Epithelial cell of esophagus (primary cell): Measurements from ENCODE around the gene TPCN1.

Experiments
- DNase-seq: peaks from one replicate; pipeline ENCODE4 v3.0.0; 2010; ENCODE audit warnings: low read depth
- H3K4me3 ChIP-seq: 2 replicates; pipeline ENCODE4 v1.5.1; 2011; ENCODE audit warnings: mild to moderate bottlenecking, low read length, control low read depth
- TF ChIP-seq, protein P1 (sequence below): IDR thresholded peaks from 2 replicates; pipeline ENCODE4 v1.5.1; 2011; ENCODE audit warnings: low read depth, mild to moderate bottlenecking, low read length, control low read depth, inconsistent platforms; ENCODE audit not compliant: insufficient read depth; ENCODE audit errors: missing control alignments

Gene TPCN1

GRCh38 chr12:113316155-113316554, 94.9 kb downstream of the TPCN1 start:
- TF ChIP-seq, protein P1, sequence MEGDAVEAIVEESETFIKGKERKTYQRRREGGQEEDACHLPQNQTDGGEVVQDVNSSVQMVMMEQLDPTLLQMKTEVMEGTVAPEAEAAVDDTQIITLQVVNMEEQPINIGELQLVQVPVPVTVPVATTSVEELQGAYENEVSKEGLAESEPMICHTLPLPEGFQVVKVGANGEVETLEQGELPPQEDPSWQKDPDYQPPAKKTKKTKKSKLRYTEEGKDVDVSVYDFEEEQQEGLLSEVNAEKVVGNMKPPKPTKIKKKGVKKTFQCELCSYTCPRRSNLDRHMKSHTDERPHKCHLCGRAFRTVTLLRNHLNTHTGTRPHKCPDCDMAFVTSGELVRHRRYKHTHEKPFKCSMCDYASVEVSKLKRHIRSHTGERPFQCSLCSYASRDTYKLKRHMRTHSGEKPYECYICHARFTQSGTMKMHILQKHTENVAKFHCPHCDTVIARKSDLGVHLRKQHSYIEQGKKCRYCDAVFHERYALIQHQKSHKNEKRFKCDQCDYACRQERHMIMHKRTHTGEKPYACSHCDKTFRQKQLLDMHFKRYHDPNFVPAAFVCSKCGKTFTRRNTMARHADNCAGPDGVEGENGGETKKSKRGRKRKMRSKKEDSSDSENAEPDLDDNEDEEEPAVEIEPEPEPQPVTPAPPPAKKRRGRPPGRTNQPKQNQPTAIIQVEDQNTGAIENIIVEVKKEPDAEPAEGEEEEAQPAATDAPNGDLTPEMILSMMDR, result no peak
- DNase-seq, result no peak
- no peak overlapping the region for H3K4me3 ChIP-seq

GRCh38 chr12:113317122-113317521, 95.9 kb downstream of the TPCN1 start:
- DNase-seq, result no peak
- TF ChIP-seq, protein P1, result no peak
- H3K4me3 ChIP-seq, result no peak overlapping the region

GRCh38 chr12:113318046-113318656, 96.9 kb downstream of the TPCN1 start:
- H3K4me3 ChIP-seq, result no peak overlapping the region
- no peak for DNase-seq
- TF ChIP-seq, protein P1, result no peak

- no peak for DNase-seq
- TF ChIP-seq, protein P1, result no peak
- H3K4me3 ChIP-seq, result no peak overlapping the region
Observed at GRCh38 chr12:113318900-113319628, 97.8 kb downstream of the TPCN1 start.

DNA sequence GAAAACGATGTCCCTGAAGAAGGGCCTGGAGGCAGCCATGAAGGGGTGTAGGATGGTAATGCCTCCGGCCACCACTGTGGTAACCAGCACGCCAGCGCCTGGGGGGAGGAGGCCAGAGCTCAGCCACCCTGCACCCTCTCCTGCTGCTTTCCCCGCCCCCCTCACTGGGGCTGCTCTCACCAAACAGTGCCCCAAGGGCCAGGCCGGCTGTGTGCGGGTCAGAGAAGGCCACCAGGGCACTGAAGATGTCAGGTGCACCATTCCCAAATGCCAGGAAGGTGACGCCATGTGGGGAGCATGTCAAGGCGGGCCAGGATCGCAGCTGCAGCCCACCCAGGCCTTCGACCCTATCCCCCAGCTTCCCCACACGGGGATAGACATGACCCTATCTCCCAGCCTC, 99.1 kb downstream of the TPCN1 start:
- no peak overlapping the region for H3K4me3 ChIP-seq
- no peak for DNase-seq
- TF ChIP-seq, protein P1, result no peak

GRCh38 chr12:113322343-113322742, 101.1 kb downstream of the TPCN1 start:
- peak; percentile 92 for DNase-seq
- TF ChIP-seq, protein P1, result no peak

More at GRCh38 chr12:113322343-113322742, 101.1 kb downstream of the TPCN1 start:
- H3K4me3 ChIP-seq, result no peak overlapping the region
